Right lobe of liver (tissue), 4 donors: ENCODE measurements around the gene ST6GALNAC1.

Experiments used
- POLR2A ChIP-seq: fragments of 450-650 bp; IDR thresholded peaks from one replicate; pipeline ENCODE4 v1.6.1; 2017; ENCODE audit warnings: antibody characterized with exemption, mild to moderate bottlenecking
- TF ChIP-seq, protein P1 (sequence below), 4 donors: fragments of 200-600 bp in 3 of 4; fragments of 450-650 bp in 1 of 4; IDR thresholded peaks; one replicate each; pipeline versions ENCODE4 v1.5.1 to v1.8.0; 2016 to 2022; ENCODE audit warnings: antibody characterized with exemption in 4 of 4, mild to moderate bottlenecking in 2 of 4
- donor health status: DM: no; HTN: no; CAD: no.
- donor health status: DM: no; HTN: no; CAD: no.
- donor health status: DM: no; HTN: yes; CAD: no.

- TF ChIP-seq, protein P1, sequence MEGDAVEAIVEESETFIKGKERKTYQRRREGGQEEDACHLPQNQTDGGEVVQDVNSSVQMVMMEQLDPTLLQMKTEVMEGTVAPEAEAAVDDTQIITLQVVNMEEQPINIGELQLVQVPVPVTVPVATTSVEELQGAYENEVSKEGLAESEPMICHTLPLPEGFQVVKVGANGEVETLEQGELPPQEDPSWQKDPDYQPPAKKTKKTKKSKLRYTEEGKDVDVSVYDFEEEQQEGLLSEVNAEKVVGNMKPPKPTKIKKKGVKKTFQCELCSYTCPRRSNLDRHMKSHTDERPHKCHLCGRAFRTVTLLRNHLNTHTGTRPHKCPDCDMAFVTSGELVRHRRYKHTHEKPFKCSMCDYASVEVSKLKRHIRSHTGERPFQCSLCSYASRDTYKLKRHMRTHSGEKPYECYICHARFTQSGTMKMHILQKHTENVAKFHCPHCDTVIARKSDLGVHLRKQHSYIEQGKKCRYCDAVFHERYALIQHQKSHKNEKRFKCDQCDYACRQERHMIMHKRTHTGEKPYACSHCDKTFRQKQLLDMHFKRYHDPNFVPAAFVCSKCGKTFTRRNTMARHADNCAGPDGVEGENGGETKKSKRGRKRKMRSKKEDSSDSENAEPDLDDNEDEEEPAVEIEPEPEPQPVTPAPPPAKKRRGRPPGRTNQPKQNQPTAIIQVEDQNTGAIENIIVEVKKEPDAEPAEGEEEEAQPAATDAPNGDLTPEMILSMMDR (IDR thresholded peaks at IDR 0.05) = no peak
- TF ChIP-seq POLR2A = no peak
Observed at GRCh38 chr17:76611758-76612157, 31.8 kb downstream of the ST6GALNAC1 start.
